H1 (cell line): ENCODE data around the gene RIN3. TPM values are rescaled to one million over a fixed set of nuclear protein-coding genes. Genes with fewer than 3 reads are reported as not detected.

Source experiments
- CTCF ChIA-PET: fragments of 300-600 bp; sonication (Branson Sonifier 250); formaldehyde crosslinking; loops from one replicate; lab custom pipeline; 2021; ENCODE audit not compliant: partially characterized antibody; lab: Charles Lee
- POLR2A ChIA-PET: fragments of 300-600 bp; sonication (Branson Sonifier 250); formaldehyde crosslinking; loops from one replicate; lab custom pipeline; 2021; ENCODE audit warnings: inconsistent platforms; ENCODE audit not compliant: partially characterized antibody; lab: Charles Lee
- DNase-seq, 2 experiments: peaks; one replicate each; pipeline versions ENCODE4 v3.0.0 to v3.0.0-alpha.2; 2010 to 2022; ENCODE audit warnings: low spot score in 2 of 2, low read depth in 1 of 2, mixed read lengths in 1 of 2
- FAIRE-seq: peaks from 2 replicates; lab custom pipeline; 2011; peaks lifted over from hg19 to GRCh38; lab: Jason Lieb, UNC
- H2AFZ ChIP-seq: 2 replicates; pipeline ENCODE4 v1.8.1; 2012; ENCODE audit warnings: low read length, inconsistent platforms
- H2AK5ac ChIP-seq: 2 replicates; pipeline ENCODE4 v1.6.1; 2013; ENCODE audit warnings: low read depth, low read length
- H2BK120ac ChIP-seq: replicated peaks from 2 replicates; pipeline ENCODE3; 2013; ENCODE audit warnings: low read depth, low read length, inconsistent platforms
- H2BK12ac ChIP-seq: 2 replicates; pipeline ENCODE4 v1.6.1; 2013; ENCODE audit warnings: low read depth, low read length
- H2BK15ac ChIP-seq: 2 replicates; pipeline ENCODE4 v1.6.1; 2013; ENCODE audit warnings: low read length
- H2BK20ac ChIP-seq: 2 replicates; pipeline ENCODE4 v1.6.1; 2013; ENCODE audit warnings: low read length
- H2BK5ac ChIP-seq: 2 replicates; pipeline ENCODE4 v1.6.1; 2013; ENCODE audit warnings: low read depth, low read length
- H3K14ac ChIP-seq: 2 replicates; pipeline ENCODE4 v1.6.1; 2013; ENCODE audit warnings: inconsistent platforms; ENCODE audit not compliant: insufficient read length
- H3K18ac ChIP-seq: 2 replicates; pipeline ENCODE4 v1.6.1; 2013; ENCODE audit warnings: low read length; ENCODE audit errors: extremely low read depth
- H3K23ac ChIP-seq: 2 replicates; pipeline ENCODE4 v1.6.1; 2013; ENCODE audit warnings: inconsistent platforms; ENCODE audit not compliant: insufficient read length
- H3K23me2 ChIP-seq: 2 replicates; pipeline ENCODE4 v1.6.1; 2013; ENCODE audit warnings: low read depth, low read length
- H3K27ac ChIP-seq: 2 replicates; pipeline ENCODE4 v1.6.1; 2011; ENCODE audit warnings: low read depth, low read length, inconsistent platforms
- H3K27me3 ChIP-seq, 4 experiments: replicated peaks in 1 of 4; 1 replicate in 1 of 4; 2 replicates in 3 of 4; pipeline versions ENCODE4 v1.6.1 to v1.8.1; 2011 to 2013; ENCODE audit warnings: low read length in 3 of 4, mild to moderate bottlenecking in 3 of 4, inconsistent platforms in 2 of 4, mixed read lengths in 2 of 4, moderate library complexity in 1 of 4; ENCODE audit not compliant: control insufficient read depth in 3 of 4, insufficient read depth in 3 of 4; ENCODE audit errors: extremely low read depth in 1 of 4
- H3K36me3 ChIP-seq, 4 experiments: 2 replicates each; pipeline versions ENCODE4 v1.6.1 to v1.8.1; 2011 to 2013; ENCODE audit warnings: mild to moderate bottlenecking in 4 of 4, low read length in 3 of 4, moderate library complexity in 2 of 4, control low read depth in 1 of 4, inconsistent platforms in 1 of 4; ENCODE audit not compliant: insufficient read depth in 4 of 4, control insufficient read depth in 2 of 4
- H3K4ac ChIP-seq: replicated peaks from 2 replicates; pipeline ENCODE3; 2013; ENCODE audit warnings: low read length, low read depth, mixed read lengths, inconsistent platforms; ENCODE audit not compliant: insufficient read length
- H3K4me1 ChIP-seq, 4 experiments: replicated peaks in 1 of 4; 1 replicate in 1 of 4; 2 replicates in 3 of 4; pipeline versions ENCODE4 v1.6.1 to v1.8.1; 2011 to 2013; ENCODE audit warnings: low read length in 3 of 4, inconsistent platforms in 2 of 4, mixed read lengths in 1 of 4; ENCODE audit not compliant: insufficient read depth in 4 of 4, control insufficient read depth in 3 of 4
- H3K4me2 ChIP-seq, 2 experiments: 2 replicates each; pipeline versions ENCODE4 v1.6.1 to v1.8.1; 2011 to 2013; ENCODE audit warnings: low read depth in 2 of 2, low read length in 2 of 2, control low read depth in 1 of 2, inconsistent platforms in 1 of 2, mild to moderate bottlenecking in 1 of 2; ENCODE audit not compliant: insufficient read depth in 1 of 2
- H3K4me3 ChIP-seq, 4 experiments: fragments of 200-600, 300-600 bp in 1 of 4; sonication (generic), shearing (Covaris generic), sonication (Bioruptor Twin) in 1 of 4; 2 replicates each; pipeline versions ENCODE4 v1.5.1 to v1.8.1; 2011 to 2016; ENCODE audit warnings: low read length in 4 of 4, low read depth in 3 of 4, control low read depth in 2 of 4, inconsistent platforms in 2 of 4, mild to moderate bottlenecking in 2 of 4, mixed read lengths in 1 of 4, moderate library complexity in 1 of 4; ENCODE audit not compliant: insufficient read depth in 2 of 4; ENCODE audit errors: extremely low read depth in 1 of 4
- H3K56ac ChIP-seq: replicated peaks from 2 replicates; pipeline ENCODE3; 2013; ENCODE audit warnings: low read depth, mild to moderate bottlenecking, mixed read lengths, low read length, inconsistent platforms; ENCODE audit not compliant: insufficient read length
- H3K79me1 ChIP-seq: 2 replicates; pipeline ENCODE4 v1.6.1; 2013; ENCODE audit warnings: low read depth, low read length, control low read depth
- H3K79me2 ChIP-seq, 2 experiments: 2 replicates each; pipeline versions ENCODE4 v1.6.1 to v1.8.1; 2012 to 2013; ENCODE audit warnings: low read length in 2 of 2, mild to moderate bottlenecking in 2 of 2, inconsistent platforms in 1 of 2; ENCODE audit not compliant: insufficient read depth in 2 of 2, control insufficient read depth in 1 of 2
- H3K9ac ChIP-seq, 4 experiments: replicated peaks in 1 of 4; 1 replicate in 1 of 4; 2 replicates in 3 of 4; pipeline versions ENCODE4 v1.6.1 to v1.8.1; 2011 to 2013; ENCODE audit warnings: low read depth in 3 of 4, low read length in 3 of 4, control low read depth in 2 of 4, mild to moderate bottlenecking in 2 of 4, moderate library complexity in 2 of 4, inconsistent platforms in 1 of 4; ENCODE audit errors: extremely low read depth in 1 of 4
- H3K9me3 ChIP-seq, 2 experiments: 2 replicates each; pipeline versions ENCODE4 v1.6.1 to v1.8.1; 2012 to 2013; ENCODE audit warnings: mild to moderate bottlenecking in 2 of 2, moderate library complexity in 2 of 2, control low read depth in 1 of 2, inconsistent platforms in 1 of 2, low read depth in 1 of 2, low read length in 1 of 2, mixed read lengths in 1 of 2; ENCODE audit not compliant: insufficient read depth in 2 of 2
- H4K20me1 ChIP-seq, 2 experiments: replicated peaks in 1 of 2; 2 replicates each; pipeline versions ENCODE3 to v1.8.1; 2011 to 2013; ENCODE audit warnings: inconsistent platforms in 2 of 2, low read length in 2 of 2, mild to moderate bottlenecking in 1 of 2; ENCODE audit not compliant: insufficient read depth in 2 of 2, control insufficient read depth in 1 of 2
- H4K5ac ChIP-seq: 2 replicates; pipeline ENCODE4 v1.6.1; 2013; ENCODE audit warnings: low read length, low read depth, mixed read lengths, inconsistent platforms; ENCODE audit not compliant: insufficient read length
- H4K8ac ChIP-seq: 2 replicates; pipeline ENCODE4 v1.8.0; 2013; ENCODE audit warnings: mild to moderate bottlenecking, moderate library complexity, low read length, inconsistent platforms; ENCODE audit not compliant: insufficient read depth; ENCODE audit errors: extremely low read depth
- H4K91ac ChIP-seq: replicated peaks from 2 replicates; pipeline ENCODE3; 2013; ENCODE audit warnings: low read length, mixed read lengths, inconsistent platforms; ENCODE audit not compliant: insufficient read length
- MAX ChIP-seq: IDR thresholded peaks from 2 replicates; pipeline ENCODE4 v1.6.1; 2012; ENCODE audit warnings: inconsistent platforms
- TAF1 ChIP-seq: IDR thresholded peaks from 2 replicates; pipeline ENCODE4 v1.6.1; 2011; ENCODE audit warnings: mild to moderate bottlenecking, low read depth, low read length
- TAF7 ChIP-seq: optimal IDR thresholded peaks from 2 replicates; pipeline ENCODE3; 2011; ENCODE audit warnings: low read depth, mild to moderate bottlenecking, inconsistent platforms, low read length, moderate library complexity, borderline replicate concordance
- WGBS, 2 experiments: shearing (Covaris generic) in 1 of 2; methylation state at CpG; one replicate each; pipeline versions ENCODE4 v1.1.6 to v1.1.7; 2013 to 2015; ENCODE audit warnings: low lambda C conversion rate in 2 of 2, mixed read lengths in 2 of 2, inconsistent platforms in 1 of 2, low coverage in 1 of 2, missing lambda C conversion rate in 1 of 2; ENCODE audit not compliant: insufficient replicate concordance in 2 of 2, insufficient coverage in 1 of 2, insufficient read length in 1 of 2; ENCODE audit errors: extremely low coverage in 1 of 2, missing lambda C conversion rate in 1 of 2; 5-methylcytosine and 5-hydroxymethylcytosine counted together
- polyA plus RNA-seq, 7 experiments: library from polyadenylated mRNA; depleted of rRNA in 3 of 7; stranded (reverse) in 5 of 7; unstranded in 2 of 7; fragments of >200 nt in 5 of 7; fragments of 200-250 nt in 2 of 7; gene quantifications; 1 replicate in 5 of 7; 2 replicates in 1 of 7; 4 replicates in 1 of 7; pipeline versions ENCODE4 v1.2.1 to v1.2.3, GENCODE V29; 2011 to 2013; ENCODE audit warnings: missing spikeins in 2 of 7, mixed read lengths in 2 of 7
- total RNA-seq: library from RNA; stranded (reverse); fragmentation: NEBNext Ultra II Directional; extraction: Animal tissue kit (Norgen Biotek cat#: 25700); gene quantifications from 2 replicates; pipeline ENCODE4 v1.2.1, GENCODE V29; 2021

RIN3 gene
- total and polyA plus RNA-seq, 2 of the 8 experiments (the other 6 are each of a cell fraction or from before 2014, with no cell fraction given): 0.59 to 1.5 TPM

- no peaks in the 10 kb centered on the region for H3K36me3 ChIP-seq
- DNase-seq (no peak), FAIRE-seq (no peak)
- WGBS, 2 experiments: 90% methylated on average over 12 of the region's 14 CpGs; no CpG with 5 or more reads in 1 of the 2 experiments
- H3K23me2 ChIP-seq: no peaks in the 10 kb centered on the region
- H3K79me1 ChIP-seq: no peaks in the 10 kb centered on the region
- H3K79me2 ChIP-seq: no peaks in the 10 kb centered on the region
- TF ChIP-seq MAX: peak; percentile 23; the same call in 1 of the 2 replicates
- TF ChIP-seq TAF1: no peak
- no peak for TF ChIP-seq TAF7
- no peaks in the 10 kb centered on the region for H3K9me3 ChIP-seq
- no peak overlapping the region for H3K14ac ChIP-seq
- H4K5ac ChIP-seq: no peak overlapping the region
- H2BK120ac ChIP-seq: no peak overlapping the region
- H4K8ac ChIP-seq: no peak overlapping the region; the same call in 1 of the 2 replicates
- no peak overlapping the region for H2AFZ ChIP-seq
- no peak overlapping the region for H3K56ac ChIP-seq
- H2BK15ac ChIP-seq: no peak overlapping the region
- no peak overlapping the region for H2AK5ac ChIP-seq
- no peak overlapping the region for H3K27ac ChIP-seq
- H2BK5ac ChIP-seq: no peak overlapping the region
- POLR2A ChIA-PET: no interaction called here
- H2BK12ac ChIP-seq: no peak overlapping the region
- no peak overlapping the region for H2BK20ac ChIP-seq
- no peak overlapping the region for H4K91ac ChIP-seq
- no peak overlapping the region for H3K4me3 ChIP-seq
- no peak overlapping the region for H3K4me2 ChIP-seq
- no peaks in the 10 kb centered on the region for H3K27me3 ChIP-seq
- H3K23ac ChIP-seq: no peak overlapping the region
- H3K18ac ChIP-seq: no peak overlapping the region
- no peaks in the 10 kb centered on the region for H4K20me1 ChIP-seq
- H3K4me1 ChIP-seq: no peaks in the 10 kb centered on the region
- no peak overlapping the region for H3K4ac ChIP-seq
- CTCF ChIA-PET: no interaction called here
- no peak overlapping the region for H3K9ac ChIP-seq
Observed at GRCh38 chr14:92527721-92528120, 14.1 kb downstream of the RIN3 start.
